GM19035 (cell line): Measurements from ENCODE around the gene CMSS1.

Experiments used
- ATAC-seq: cut with Tn5 transposase; IDR thresholded peaks from one replicate; pipeline ENCODE4 v1.9.1; 2021; ENCODE audit not compliant: unreplicated experiment

The CMSS1 gene

GRCh38 chr3:100159331-100160153, 341.9 kb downstream of the CMSS1 start:
- ATAC-seq: no peak

- ATAC-seq: no peak
Measured at GRCh38 chr3:100160521-100160920, 342.9 kb downstream of the CMSS1 start.

DNA sequence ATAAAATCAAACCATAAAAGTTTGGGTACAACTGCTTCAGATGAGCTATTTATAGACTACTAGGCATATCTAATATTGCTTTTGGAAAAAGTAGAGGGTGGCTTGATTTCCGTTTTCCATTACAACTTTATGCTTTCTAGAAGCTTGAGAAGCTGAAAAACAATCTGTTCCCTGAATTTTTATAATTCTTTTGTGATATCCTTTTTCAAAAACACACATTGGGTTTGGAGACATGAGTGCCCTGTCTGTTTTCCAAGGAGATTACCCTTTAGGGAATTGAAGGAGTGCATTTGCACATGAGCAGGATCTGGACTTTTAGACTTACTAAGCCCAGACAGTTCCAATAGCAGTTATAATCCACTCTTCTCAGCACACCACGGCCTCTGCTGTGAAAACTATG, 346.1 kb downstream of the CMSS1 start:
- ATAC-seq: no peak

- ATAC-seq: no peak
Measured at GRCh38 chr3:100164743-100165142, 347.1 kb downstream of the CMSS1 start.

DNA sequence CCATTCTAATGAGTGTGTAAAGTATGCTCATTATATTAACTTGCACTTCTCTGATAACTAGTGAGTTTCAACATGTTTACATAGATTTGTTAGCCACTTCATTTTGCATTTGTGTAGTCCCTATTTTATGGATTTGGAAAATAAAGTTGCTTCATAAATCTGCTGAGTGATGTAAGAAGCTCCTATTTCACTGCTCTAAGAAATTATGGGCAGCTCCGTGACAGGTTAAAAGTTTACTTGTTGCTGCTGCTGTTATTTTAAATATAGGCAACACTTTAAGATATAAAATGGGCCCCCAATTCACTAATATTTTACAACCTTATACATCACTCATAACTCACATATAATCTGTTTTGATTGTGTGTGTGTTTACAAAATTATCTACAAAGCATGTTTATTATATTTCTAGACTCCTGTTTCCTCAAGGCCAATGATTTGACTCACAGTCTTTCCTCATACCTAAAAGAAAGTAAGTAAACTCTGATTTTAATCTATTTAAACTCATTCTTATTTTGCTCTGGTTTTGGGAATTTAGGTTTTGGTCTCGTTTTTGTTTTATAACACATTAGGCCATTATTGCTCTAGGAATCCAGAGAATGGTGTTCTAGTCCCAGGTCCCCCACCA, 348.4 kb downstream of the CMSS1 start:
- no peak for ATAC-seq

DNA sequence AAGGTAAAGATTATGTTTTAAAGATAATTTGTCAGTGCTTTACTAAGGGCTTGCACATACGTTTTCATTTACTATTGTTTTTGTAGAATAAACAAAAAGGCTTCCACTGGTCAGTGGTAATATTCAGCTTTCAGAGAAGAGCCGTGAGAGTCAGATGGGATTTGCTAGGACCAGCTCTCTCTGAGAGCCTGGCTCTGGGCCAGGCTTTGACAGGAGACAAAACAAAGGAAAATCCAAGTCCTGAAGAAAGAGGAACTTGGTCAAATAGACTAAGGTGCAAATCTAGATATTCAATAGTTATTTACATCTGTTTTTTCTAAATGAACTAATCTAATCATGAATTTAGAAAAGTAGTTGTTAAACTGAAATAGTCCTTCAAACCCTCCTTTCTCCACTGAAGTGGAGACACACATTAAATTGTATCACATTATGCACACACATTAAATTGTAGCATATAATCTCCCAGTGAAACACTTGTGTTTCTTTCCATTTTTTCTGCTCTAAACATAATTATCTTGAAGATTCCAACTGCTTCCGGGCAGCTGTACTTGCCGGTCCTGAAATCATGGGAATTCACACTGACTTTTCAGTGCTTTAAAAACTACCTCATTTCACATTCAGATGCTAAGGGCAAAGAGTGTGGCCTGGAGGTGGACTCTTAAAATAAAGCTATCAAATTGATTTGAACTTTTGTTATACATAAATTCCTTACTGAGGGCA, 351.7 kb downstream of the CMSS1 start:
- no peak for ATAC-seq

GRCh38 chr3:100170486-100170885, 352.8 kb downstream of the CMSS1 start:
- ATAC-seq: no peak

DNA sequence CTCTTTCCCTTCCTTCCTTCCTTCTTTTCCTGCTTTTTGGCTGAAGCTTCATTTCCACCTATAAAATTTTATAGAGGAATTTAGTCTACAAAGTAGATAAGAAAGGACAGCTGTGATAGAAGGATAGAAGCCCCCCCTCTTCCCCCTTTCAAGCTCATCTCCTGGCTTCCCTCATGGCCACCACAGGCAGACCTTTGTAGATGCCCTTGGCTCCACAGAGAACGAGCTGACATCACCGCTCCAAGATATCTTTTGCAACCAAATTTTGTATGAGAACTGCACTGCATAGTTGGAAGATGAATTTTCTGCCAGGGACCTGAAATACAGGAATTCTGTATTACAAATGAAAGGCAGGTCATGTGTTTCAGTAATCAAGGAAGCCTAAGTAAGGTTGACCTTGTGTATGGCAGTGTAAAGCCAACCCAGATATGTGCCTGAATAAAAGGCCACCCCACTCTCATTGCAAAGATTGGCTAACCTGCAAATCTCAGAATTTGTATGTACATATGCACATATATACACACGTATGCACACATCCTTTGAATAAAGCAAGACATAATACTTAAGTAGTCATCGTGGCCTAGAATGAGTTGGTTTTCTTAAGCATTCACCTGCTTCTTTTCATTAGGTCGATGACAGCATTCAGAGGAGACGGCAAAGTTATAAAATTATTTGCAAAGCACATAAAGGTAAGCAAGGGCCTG, 353.7 kb downstream of the CMSS1 start:
- ATAC-seq: no peak

DNA sequence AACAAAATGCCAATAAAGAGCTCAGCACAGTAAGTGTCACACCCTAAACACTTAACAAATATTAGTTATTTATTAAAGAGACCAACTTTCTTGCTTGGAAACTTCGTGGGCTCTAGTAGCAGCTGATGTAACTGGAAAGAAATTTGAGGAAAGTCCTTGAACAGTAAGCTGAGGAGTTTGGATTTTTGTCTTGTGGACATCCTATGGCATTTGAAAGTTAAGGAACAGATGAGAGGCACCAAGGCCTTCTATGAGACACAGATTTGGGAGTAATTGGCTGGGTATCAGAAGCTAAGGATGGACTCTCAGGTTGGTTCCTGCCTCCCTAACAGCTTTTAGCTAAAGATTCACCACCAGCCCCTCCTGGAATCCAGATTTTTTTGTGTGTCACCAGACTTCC, 356.3 kb downstream of the CMSS1 start:
- ATAC-seq: no peak

DNA sequence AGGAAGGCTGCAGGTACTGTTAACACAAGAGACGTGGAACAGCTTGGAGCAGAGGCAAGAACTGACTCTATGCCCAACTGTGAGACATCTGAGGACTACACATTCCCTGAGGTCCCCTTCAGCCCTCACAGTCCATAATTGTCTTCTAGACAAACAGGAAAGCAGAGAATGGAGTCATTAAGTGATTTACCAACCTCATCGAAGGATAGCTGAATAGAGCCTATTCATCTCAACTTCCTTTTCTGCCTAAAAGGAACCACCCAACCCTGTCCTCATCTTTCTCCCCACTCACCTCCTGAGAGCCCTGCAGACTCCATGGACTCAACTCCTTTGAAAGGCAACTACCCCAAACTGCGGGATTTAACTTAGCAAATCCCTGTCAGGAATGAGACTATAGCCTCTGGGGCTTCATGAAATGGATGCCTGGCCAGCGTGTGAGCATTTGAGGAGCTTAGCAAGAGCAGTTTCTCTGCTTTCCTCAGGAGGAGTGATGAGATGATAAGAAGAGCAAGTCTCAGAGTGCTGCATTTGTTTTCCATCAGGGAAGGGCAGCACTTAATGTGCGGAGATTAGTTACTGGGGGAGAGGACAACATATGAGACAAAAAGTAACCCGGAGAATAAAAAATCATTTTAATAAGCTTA, 358.1 kb downstream of the CMSS1 start:
- no peak for ATAC-seq

DNA sequence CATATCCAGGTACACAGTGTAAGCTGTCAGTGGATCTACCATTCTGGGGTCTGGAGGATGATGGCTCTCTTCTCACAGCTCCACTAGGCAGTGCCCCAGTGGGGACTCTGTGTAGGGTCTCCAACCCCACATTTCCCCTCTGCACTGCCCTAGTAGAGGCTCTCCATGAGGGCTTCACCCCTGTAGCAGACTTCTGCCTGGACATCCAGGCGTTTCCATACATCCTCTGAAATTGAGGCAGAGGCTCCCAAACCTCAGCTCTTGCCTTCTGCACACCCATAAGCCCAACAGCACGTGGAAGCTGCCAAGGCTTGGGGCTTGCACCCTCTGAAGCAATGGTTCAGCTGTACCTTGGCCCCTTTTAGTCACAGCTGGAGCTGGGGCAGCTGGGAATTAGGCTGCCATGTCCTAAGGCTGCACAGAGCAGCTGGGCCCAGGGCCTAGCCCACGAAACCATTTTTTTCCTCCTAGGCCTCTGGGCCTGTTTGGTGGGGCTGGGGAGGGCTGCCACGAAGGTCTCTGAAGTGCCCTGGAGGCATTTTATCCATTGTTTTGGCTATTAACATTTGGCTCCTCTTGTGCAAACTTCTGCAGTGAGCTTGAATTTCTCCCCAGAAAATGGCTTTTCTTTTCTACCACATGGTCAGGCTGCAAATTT, 362.2 kb downstream of the CMSS1 start:
- no peak for ATAC-seq

DNA sequence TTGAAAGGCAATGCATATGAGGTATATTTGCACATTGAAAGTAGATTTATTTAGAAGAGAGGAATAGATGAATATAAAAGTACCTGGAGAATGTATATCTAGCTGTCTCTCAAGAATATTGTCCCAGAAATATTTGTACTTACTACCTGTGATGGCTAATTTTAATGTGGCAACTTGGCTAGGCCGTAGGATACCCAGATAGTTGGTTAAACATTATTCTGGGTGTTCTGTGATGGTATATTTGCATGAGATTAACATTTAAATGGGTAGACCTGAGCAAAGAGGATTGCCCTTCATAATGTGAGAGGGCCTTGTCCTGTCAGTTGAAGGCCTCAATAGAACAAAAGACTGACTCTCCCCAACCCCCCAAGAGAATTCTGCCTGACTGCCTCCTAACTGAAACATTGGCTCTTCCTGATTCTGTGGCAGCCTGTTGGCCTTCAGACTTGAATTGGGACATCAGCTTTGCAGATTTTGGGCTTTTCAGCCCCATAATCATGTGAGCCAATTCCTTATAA, 366.0 kb downstream of the CMSS1 start:
- no peak for ATAC-seq

DNA sequence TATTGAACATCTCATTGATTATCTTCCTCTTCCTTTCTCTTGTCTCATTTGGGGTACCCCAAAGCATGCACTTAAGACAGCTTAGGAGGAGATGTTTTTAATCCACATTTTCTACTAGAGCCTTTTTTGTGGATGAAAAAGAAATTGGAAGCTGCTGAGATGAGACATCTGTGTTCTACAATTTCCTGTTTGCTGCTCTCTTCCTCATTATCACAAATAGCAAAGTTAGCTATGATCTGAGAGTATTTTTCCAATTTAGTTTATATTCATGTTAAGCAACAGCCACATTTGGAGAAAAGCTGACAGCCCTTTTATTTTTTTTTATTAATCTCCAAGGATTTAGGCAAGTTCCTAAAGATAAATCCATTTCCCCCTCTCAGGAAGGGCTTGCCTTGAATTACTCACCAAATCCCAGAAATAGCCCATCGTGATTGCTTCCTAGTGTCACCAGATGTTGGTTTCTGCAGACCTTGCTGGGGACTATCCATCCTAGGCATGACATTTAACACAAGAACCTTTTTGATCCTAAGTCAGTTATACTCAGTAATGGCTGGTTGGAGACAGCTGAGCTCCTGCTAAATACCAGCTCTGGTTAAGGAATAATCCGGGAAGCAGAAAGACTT, 367.4 kb downstream of the CMSS1 start:
- no peak for ATAC-seq

GRCh38 chr3:100185847-100186246, 368.2 kb downstream of the CMSS1 start:
- no peak for ATAC-seq

DNA sequence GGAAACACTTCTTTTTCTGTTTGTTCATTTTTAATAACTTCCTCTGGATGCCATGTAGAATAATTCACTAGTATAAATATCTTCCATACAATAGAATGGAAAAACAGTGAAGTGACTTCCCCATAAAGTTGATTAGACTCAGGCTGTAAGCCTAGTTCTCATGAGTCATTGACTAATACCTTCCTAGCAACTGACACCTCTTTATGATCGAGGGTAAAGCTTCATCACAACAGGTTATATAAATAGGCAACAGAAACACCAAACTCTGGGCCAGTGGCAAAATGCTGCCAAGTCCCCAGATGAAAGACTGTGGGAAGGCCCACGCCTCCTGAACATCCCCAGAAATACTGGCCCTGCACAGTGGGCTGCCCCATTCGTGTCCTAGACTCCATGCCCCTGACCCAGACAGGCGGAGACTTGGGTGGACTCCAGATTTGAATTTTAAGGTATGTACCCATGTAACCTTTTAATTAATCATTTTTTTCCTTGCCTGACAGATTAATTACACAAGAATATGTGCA, 371.8 kb downstream of the CMSS1 start:
- ATAC-seq: no peak

- no peak for ATAC-seq
Measured at GRCh38 chr3:100195375-100195774, 377.7 kb downstream of the CMSS1 start.

DNA sequence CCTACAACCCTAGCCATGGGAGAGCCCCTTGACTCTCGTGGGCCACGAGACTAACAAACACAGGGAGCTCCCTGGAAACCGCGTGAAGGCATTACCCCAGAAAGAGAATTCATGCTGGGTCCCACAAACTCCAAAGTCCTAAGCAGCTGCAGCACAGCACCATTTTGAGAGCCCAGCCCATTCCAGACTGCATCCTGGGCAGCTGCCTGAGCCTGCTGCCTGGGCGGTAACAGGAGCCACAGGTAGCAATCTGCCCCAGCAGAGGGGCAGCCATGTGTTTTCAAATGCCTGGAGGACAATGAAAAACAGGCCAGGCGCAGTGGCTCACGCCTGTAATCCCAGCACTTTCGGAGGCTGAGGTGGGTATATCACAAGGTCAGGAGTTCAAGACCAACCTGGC, 380.2 kb downstream of the CMSS1 start:
- ATAC-seq: no peak

GRCh38 chr3:100198579-100199269, 381.1 kb downstream of the CMSS1 start:
- ATAC-seq: no peak

GRCh38 chr3:100205171-100205570, 387.5 kb downstream of the CMSS1 start:
- ATAC-seq: no peak
